ENCODE measurements around the gene DDHD1.
A peak's percentile ranks its signal among the peaks of the same experiment; 100 is the strongest.
"Not testable (repeated sequence)": the region's sequence is repeated elsewhere in the genome, so short reads cannot be mapped to it uniquely, and the experiment has no call there.

DDHD1 gene

DNA sequence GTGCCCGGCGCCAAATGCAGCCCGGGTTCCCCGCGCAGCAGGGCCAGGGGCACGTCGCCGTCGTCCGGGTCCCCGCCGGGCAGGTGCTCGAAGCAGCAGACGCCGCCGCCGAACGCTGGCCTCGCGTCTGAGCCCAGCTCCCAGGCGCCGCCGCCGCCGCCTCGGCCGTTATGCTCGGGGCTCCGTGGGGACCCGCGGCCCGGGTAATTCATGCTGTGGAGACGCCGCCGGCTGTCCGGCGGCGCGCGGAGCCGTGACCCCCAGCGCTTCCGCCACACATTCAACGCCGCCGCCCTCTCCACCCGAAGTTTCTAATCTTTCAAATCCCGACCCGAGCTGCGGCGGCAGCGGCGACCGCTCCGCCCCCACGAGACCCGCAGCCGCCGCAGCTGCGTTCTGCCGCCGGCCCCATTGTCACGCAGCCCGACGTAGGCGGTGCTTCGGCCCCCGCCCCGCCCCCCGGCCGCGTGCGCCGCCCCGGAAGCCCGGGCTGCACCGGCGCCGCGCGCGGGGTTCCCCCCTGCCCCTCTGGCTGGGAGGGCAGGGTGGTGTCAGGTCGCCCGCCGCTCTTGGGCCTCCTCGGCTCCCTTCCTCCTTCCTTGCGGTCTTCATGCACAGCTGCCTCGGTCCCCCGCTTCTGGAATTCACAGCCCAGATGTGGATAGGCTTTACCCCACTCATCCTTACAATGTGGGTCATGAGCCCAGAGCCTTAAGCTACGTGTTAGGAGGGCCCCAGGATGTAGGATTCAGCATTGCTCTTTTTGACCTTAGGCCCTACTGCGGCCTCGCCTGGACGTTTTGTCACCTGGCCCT, at the start of gene DDHD1:
Gene DDHD1 (minus strand): TSS at position 437 of the 815 bp plus-strand sequence. CDS start 225 bp downstream, at position 212.
- peak; percentile 81 for DNase-seq

DNA sequence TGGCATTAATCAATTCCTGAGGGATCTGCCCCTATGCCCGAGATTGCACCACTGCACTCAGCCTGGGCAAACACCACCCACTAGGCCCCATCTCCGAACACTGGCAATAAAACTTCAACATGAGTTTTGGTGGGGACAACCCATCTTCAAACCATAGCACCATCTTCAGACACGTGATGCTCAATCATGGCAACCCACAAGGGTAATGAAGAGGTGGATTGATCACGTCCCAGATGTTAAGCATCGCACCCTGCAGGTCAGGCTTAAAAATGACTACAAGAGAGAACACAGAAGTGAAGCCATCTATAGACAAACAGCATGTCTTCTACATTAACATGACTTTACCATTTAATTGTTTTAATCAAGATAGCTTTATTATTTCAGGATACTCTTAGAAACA, 42.8 kb upstream of the DDHD1 start:
- no peak for DNase-seq

DNA sequence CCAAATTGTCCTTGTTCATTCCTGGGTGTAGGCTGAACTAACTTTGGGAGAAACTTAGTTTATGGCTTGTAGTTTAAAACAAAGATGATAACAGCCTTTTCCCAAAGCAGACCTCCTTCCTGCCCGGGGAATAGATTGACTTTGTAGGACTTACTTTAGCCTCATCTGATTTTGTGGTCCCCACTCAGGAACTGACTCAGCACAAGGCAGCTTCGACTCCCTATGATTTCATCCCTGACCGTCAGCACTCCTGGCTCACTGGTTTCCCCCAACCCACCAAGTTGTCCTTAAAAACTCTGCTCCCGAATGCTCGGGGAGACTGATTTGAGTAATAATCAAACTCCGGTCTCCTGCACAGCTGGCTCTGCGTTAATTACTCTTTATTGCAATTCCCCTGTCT, 40.1 kb upstream of the DDHD1 start:
- DNase-seq = no peak

DNA sequence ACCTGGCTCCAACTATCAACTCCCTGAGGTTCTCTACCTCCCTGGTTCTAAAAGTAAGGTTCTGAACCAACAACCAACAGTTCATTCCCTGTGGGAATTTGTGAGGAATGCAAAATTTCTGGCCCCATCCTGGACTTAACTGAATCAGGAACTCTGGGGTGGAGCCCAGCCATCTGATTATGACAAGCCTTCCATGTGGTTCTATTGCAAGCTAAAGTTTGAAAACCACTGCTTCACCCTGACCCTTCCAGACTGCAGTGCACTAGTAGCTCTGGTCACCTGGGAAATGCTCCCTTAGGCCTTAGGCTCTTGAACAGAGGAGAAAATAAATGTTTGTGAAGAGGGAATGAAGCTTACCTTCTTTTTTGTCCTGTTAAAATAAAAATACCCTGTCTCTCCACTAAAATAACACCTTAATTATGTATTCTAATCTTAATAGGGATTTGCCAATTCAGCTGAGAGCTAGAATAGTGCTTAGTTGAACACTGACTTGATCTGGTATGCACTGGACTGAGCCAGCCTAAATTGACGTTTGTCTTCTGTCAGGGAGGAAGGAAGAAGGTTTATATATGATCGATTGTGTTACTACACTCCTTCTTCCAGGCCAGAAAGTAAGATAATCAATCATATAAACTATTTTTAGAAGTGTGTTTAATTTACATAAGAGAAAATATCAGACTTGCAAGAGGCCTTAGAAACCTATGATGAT, 39.1 kb upstream of the DDHD1 start:
- DNase-seq = no peak

DNA sequence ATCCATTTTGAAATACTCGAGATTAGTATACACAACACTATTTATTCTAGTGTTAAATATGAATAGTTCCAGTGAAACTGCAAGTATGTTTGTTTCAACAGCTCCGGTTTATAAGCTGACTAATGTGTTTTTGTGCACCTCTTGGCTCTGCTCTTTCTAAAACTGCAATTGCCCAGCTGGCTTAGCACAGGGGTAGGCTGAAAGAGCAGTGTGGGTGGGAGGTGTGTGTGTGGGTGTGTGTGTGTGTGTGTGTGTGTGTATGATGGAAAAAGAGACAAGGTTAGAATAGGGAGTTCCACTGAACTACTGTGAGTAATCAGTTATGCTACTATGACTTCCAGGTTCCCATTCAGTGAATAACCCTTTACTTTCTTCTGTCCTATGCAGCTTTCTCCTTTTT, 37.8 kb upstream of the DDHD1 start:
- DNase-seq = no peak

DNA sequence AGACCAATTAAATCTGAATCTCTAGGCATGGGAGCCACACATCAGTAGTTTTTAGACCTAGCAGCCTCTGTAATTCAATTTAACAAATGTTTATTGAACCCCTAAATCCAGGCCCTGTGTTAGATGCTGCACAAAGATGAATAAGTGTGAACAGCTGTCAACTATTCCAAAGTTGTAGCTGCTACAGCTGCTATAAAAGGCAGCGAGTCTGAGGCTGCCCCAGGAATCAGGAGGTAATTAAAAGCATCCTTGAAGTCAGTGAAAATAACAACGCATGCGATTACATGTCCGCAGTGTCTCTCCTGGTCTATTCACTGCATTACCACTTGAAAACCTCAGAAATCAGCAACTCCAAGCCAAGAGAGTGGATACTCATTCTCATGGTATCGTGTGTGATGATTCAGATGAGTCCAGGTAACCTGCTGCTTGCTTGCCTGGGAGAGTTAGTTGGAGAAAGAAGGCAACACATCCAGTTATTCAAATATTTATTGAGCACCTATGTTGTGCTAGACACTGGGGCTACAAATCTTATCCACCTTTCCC, 34.9 kb upstream of the DDHD1 start:
- no peak for DNase-seq

DNA sequence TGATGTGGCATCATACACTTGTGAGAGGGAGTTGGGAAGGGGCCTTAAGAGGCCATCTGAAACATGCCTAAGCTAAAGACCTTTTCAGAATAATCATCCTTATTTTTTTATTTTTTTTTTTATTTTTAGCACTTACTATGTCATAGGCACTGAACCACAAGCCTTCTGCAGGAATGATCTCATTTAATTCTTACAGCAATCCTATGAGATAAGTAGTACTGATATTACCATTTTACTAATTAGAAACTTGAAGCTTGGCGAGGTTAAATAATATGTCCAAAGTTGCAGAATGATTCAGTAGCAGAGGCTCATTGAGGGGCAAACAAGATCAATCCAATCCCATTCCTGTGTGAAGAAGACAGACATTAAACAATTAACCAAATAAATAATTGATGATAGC, 33.4 kb upstream of the DDHD1 start:
- DNase-seq = no peak

DNA sequence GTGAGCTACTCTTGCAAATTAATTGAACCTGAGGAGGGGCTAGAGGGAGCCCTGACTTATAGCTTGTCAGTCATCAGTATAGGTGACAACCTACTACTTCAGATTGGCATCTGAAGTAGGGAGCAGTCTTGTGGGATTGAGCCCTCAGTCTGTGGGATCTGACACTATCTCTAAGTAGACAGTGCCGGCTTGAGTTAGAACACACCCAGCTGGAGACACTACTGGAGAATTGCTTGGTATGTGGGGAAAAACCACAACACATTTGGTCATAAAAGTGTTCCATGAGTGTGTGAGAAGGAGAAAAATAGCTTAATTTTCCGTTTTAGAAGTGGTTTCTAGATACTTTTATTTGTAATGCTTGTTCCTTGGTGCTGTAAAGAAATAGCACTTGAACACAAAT, 30.5 kb upstream of the DDHD1 start:
- DNase-seq = no peak

DNA sequence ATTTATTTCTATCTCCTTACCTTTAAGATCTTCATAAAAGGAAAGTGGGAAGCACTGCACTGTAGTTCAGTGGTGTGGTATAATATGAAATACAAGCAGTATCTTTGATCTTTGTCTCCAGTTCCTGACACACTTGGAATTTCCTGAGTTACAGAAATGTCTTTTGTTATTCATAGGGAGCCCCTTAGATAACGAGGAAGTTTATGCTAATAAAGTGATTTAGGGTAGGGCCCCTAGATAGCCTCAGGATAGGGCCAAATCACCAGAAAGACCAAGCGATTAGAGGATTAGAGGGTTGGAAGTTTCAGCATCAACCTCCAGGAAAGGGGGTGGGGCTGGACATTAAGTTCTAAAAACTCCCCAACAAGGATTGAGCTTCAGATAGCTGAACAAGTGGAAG, 29.9 kb upstream of the DDHD1 start:
- no peak for DNase-seq

DNA sequence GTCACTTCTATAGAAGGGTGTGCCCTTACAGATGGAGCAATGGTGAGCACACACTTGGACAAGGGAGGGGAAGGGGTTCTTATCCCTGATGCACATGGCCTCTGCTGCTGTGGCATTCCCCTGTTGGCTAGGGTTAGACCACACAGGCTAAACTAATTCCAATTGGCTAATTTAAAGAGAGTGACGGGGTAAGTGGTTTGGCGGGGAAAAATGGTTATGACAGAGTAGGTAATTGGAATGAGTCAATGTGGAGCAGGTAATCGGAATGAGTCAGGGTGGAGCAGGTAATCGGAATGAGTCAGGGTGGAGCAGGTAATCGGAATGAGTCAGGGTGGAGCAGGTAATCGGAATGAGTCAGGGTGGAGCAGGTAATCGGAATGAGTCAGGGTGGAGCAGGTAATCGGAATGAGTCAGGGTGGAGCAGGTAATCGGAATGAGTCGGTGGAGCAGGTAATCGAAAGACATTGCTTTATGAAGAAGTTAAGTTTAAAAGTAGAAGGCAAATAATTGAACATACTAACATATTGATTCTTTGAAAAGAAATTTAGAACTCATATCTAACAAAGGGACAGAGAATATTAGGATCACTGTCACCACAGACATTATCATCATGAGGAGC, 28.4 kb upstream of the DDHD1 start:
- not testable (repeated sequence) for DNase-seq

DNA sequence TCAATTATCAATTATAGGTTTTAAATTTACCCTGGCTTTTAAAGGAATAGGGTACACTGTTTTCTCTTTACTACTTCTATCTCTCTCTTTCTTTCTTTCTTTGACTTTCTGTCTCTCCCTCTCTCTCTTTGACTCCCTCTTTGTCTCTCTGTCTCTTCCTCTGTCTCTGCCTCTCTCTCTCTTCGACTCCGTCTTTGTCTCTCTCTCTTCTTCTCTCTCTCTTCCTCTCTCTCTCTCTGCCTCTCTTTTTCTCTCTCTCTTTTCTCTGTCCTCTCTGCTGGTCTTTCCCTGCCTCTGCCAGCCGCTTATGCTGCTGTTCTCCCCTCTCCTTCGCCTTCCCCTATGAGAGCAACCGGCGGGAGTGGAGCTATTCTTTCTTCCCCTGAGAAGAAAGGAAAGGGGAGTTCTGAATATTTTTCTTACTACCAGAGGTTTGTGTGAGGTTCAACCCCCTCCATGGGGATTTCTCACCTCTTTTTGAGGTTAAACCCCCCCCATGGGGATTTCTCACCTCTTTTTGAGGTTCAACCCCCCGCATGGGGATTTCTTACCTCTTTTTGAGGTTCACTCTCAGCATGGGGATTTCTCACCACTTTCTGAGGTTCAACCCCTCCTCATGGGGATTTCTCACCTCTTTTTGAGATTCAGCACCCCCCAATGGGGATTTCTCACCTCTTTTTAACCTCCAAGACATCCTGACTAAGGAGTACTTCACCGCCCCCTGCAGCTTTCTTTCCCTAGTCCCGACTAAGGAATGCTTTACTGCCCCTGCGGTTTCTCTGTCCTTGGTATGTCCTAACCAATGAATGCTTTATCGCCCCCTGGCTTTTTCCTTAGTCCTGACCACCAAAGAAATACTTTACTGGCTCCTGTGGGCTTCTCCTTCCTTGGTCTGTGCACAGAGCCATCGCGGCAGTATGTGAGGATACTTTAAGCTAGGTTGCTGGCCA, 27.4 kb upstream of the DDHD1 start:
- DNase-seq = no peak

DNA sequence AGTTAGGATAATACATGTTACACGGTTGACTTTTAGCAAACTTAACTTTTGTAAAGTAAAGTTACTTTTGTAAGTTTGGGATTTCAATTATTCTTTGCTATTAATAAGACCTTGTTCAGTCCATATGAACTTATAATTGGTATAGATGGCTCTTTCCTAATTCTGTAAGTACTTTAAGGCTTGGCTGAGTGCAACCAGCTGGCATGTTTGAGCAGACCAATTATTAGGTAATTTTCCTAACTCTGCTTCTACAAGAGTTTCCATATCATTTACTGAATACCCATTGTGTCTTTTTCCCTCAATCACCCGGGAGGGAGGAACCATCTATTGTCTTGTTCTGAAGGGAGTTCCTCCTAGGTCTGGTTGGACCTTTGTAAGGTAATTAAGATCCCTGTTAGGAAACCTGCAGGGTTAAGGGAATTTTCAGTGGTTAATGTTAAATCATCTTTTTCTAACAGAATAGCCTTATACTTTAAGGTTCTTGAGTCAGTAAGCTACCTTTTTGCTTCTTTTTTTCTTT, 26.4 kb upstream of the DDHD1 start:
- DNase-seq = not testable (repeated sequence)

DNA sequence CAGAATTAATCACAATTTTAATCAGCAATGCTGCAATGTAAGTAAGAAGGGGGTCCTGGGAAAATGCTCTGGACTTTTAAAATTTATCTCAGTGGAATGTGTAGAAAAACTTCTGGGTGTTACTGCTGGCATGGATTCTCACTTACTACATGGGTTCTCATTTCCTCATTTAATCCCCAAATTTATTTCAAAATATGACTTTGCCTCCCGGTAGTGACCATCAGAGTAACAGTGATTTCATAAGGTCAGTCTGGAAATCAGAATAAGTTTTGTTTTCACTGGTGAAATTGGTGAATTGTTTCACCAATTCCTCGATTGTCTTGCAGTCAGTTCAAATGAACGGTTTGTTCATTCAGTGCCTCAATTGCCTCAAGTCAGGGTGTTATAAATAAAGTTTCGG, 22.3 kb upstream of the DDHD1 start:
- DNase-seq = no peak

DNA sequence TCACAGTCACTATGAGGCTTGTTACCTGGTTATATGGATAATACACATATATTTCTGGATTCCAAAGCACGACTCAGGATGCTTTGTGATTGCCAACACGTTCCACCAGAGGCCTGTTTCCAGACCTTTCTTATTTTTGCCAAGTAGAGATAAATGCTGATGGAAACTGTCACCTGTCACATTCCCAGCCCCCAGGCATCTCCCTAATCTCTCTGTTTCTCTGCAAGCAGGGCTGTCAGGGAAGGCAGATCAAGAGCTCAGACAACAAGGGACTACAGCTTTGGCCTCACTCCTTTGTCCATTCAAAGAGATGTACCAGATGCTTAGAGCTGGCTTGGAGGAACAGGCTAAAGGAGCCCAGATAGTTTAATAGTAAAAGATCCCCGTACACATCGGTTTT, 21.8 kb upstream of the DDHD1 start:
- no peak for DNase-seq

DNA sequence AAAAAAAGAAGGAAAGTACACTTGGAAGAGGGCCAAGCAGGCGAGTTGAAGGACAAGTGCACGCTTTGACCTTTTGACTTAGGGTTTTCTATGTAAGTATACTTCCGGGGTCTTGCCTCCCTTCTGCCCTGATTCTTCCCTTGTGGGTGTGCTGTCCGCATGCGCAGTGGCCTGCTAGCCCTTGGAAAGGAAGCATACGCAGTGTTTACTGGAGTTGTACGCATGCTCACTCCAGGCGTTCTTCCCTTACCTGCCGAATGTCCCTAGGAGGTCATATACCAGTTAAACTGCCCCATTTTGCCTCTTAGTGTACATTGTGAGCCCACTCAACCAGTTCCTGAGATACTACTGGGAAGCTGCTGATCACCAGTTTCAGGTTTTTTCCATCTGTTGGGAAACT, 15.7 kb upstream of the DDHD1 start:
- DNase-seq = no peak

DNA sequence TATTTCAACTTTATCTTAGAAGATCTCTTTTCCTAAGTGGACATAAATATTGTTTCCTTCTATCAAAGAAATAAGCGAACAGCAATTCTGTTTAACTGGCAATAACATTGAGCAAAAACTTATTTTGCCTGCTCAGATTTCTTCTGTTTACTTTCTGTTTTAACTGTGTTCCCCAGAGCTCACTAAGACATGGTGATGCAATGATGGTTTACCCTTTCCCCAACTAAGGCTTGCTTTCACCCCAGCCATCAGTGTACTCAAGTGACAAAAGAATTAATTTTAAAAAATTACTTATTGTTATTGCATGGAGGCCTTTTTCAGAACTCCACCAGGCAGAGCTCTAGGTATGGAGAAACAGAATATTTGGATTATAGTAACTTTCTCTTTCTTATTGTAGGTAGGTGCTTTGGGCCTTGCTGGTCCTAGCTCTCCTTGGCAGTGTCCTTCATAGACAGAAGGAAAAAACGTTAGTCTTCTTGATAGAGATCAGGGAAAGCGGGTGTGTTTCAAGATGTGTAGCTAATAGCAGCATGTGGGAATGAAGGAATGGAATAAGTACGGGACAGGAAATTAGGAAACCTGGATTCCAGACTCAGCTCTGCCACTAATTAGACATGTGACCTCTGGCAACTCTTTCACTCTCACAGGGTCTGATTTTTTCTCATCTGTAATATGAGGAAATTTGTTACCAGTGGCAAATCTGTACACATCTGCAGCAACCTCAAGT, 14.6 kb upstream of the DDHD1 start:
- no peak for DNase-seq

DNA sequence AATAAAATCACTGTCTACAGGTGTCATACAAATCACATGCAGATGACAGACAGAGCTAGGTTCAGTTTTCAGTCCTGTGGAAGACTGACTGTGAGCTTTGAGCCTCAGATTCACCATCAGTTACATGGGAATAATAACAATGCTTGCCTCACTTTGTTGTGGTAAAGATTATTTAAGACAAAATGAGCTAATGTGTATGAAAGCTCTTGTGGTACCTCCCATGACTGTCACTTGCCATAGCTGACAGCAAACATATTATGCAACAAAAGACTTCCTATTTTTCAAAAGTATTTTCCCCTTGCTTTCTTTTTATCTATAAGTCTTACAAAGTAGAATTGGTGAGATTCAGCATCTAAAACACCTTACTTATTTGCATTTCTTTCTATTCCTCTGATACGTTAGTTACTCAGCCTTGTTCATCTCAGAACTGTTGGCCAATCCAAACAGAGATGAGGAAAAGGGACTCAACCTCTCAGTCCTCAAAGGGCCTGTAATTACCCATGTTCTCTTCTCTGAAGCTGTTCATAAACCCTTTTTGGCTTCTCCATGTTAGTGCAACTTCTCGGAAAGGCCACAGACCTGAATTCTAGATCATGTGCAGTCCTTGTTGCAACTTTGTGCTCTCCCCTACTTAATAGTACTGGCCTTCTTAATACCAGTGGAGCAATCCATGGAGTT, 8.8 kb upstream of the DDHD1 start:
- no peak for DNase-seq

DNA sequence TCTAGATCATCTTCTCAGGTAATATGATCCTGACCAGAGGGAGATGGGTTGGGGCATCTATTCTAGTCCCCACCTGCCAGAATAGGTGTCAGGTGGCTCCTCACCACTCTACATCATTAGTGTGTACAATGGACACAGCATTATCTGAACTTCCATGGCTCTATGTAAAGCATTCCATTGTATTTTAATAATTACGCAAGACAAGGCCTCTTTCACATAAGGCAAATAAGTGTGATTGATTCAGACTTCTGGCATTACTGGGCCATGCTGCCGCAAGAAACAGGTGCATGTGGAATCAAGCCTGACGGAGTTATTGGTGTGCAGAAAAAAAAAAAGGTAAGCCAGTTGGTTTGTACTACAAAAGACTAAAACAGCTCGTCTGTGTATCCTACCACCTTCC, 3.1 kb upstream of the DDHD1 start:
- DNase-seq = peak; percentile 90

DNA sequence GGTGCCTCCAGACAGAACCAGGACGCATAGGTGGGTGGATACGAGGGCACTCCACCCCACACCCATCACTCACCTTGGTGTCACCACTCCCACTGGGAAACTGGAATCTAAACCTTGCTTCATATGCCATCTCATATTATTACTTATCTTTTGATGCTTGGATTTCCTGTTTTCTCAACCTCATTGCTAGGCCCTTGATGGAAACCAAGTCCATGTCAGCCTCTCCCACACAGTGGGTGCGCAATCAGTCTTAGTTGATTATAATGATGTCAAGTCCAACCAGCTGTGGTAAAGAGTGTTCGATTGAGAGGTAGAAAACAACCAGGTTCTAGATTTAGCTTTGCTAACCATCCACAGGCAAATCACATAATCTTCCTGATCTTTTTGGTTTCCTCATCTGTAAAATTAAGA, 584 bp upstream of the DDHD1 start:
- no peak for DNase-seq

DNA sequence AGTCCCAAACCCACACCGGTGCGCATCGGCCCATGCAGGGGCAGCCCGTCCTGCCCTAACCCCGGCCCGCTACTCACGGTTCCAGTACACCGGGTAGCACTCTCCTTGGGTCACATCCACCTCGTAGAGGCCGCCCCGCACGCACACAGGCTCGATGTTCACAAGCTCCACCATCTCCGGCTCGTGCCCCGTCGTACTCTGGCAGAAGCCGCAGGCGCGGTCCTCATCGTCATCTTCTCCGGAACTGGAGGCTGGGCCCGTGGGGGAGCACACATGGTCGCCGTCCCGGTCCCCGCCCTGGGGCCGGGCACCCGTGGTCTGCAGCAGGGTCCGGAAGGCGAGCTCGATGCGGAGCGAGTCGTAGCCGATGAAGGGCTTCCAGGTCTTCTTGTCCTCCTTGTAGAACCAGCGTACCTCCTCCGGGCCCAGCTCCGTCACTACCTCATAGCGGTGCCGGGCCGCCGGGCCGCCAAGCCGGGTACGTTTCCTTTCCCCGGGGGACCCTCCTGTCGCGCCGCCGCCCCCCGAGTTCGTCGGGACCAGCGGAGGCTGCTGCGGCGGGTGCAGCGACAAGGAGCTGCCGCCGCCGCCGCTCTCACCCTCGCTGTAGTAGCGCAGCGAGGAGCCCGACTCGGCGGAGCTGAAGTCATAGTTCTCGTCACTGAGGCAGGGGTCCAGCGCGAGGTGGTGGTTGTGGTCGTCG, 788 bp downstream of the DDHD1 start:
- DNase-seq = peak; percentile 66

All from NCI-H2171 treated with DMSO at 0.1 percent for 48 hours (cell line).